Middle frontal gyrus (tissue), 1 donor: ENCODE data around the gene SPRN.
"Not testable (repeated sequence)": the region's sequence is repeated elsewhere in the genome, so short reads cannot be mapped to it uniquely, and the experiment has no call there.

ENCODE experiments used
- DNase-seq: peaks from one replicate; pipeline ENCODE4 v3.0.0-alpha.2; 2015; ENCODE audit warnings: low spot score; ENCODE audit errors: extremely low spot score

SPRN gene

GRCh38 chr10:133440633-133441285 is 16.3 kb upstream of the SPRN start:
- no peak for DNase-seq

DNA sequence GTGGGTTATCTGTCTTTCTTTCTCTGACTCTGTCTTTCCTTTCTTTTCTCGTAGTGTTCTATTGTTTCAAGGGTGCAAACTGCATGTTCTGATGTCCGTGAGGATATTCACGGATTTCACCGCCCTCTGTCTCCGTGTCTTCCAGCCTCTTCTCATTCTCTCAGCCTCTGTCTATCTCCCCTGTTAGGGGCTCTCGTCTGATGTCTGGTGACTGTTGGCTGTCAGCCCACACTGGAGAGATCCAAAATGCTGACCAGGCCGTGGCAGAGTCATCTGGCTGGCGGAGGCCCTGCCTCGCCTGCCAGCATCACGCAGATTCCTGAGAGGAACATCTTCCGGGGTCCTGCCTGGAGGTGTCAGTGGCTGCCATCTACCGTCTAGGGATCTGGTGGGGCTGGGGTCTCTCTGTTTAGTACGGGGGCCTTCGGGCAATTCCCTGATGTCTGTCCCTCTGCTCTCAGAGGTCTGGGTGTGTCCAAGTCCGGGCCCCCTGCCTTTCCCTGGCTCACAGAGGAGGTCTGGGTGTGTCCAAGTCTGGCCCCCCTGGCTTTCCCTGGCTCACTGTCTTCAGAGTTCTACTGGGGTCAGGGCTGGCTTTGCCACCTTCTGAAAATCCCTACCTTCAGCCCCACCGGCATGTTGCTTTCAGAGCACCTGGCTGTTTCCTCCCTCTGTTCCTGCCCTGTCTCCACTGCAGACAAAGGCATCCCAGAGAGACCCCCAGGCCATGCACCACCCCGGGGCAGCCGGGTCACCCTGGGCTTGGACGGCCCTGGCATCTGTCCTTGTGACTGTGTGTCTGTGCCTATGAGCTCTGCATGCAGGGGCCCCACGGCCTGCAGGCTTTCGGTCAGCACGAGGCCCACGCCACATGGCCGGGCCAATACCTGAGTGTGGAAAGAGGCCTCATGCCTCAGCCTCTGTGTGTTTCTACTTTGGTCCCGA is 15.4 kb upstream of the SPRN start:
- DNase-seq = no peak

- no peak for DNase-seq
These were observed 14.4 kb upstream of the SPRN start for GRCh38 chr10:133438711-133439273.

DNA sequence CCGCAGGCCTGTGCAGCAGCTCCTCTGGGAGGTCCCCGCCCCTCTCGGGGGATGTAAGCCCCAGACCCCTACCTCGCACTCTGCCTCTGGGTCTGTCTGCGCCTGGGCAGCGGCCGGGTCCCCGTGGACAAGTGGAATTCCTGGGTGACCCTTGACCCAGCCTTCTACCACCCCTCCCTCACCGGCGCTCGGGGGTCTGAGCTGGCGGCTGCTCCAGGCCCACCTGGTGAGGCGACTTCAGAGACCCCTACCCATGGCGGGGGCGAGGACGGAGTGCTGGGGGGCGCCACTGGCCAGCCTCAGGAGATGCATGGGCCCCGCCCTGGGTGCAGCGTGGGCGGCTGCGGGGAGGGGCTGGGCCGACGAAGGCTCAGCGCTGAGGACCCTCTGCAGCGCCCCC is 8.4 kb upstream of the SPRN start:
- not testable (repeated sequence) for DNase-seq

- not testable (repeated sequence) for DNase-seq
These were observed 7.6 kb upstream of the SPRN start for GRCh38 chr10:133431888-133432613.

- not testable (repeated sequence) for DNase-seq
These were observed 5.1 kb upstream of the SPRN start for GRCh38 chr10:133429571-133429970.

GRCh38 chr10:133424102-133424501 is 323 bp downstream of the SPRN start:
- DNase-seq = not testable (repeated sequence)

DNA sequence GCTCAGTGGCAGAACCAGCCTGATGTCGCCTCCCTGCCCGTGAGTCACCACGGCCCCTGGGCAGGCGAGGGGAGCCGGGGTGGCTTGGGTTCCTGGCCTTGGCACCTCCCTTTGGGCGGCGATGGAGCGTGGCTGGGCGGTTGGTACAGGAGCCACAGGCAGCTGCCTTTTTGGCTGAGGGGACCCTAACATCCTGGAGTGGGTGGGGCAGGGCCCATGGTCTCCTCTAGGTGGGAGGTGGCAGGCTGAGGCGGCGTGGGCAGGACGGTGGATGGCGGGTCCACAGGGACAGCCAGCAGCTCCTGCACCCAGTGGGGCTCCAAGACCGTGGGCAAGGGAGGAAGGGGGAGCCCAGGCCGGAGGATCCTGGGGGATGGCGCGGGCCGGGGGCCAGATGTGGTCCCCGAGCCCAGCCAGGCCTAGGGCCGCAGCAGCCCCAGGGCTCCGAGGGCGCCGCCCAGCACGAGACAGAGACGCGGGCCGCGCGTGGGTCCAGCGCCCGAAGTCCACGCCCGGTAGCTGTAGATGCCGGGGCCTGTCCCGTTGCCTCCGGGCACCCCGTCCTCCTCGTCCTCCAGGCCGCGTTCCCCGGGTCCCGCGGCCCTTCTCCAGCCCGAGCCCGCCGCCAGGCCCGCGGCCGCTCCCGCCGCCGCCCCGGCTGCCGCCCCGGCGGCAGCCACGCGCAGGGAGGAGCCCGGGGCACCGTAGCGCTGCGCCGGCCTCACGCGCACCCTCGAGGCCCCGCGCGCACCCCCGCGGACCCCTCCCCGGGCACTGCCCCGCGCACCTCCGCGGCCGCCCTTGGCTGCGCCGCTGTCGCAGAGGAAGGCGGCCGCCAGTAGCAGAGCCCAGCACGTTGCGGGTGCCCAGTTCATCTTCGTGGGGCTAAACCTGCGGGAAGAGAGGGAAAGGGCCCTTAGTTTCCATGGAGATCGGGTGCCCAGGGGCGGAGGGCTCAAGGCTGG is 1.3 kb downstream of the SPRN start:
- no peak for DNase-seq

GRCh38 chr10:133422223-133422806 is 2.1 kb downstream of the SPRN start:
- no peak for DNase-seq

DNA sequence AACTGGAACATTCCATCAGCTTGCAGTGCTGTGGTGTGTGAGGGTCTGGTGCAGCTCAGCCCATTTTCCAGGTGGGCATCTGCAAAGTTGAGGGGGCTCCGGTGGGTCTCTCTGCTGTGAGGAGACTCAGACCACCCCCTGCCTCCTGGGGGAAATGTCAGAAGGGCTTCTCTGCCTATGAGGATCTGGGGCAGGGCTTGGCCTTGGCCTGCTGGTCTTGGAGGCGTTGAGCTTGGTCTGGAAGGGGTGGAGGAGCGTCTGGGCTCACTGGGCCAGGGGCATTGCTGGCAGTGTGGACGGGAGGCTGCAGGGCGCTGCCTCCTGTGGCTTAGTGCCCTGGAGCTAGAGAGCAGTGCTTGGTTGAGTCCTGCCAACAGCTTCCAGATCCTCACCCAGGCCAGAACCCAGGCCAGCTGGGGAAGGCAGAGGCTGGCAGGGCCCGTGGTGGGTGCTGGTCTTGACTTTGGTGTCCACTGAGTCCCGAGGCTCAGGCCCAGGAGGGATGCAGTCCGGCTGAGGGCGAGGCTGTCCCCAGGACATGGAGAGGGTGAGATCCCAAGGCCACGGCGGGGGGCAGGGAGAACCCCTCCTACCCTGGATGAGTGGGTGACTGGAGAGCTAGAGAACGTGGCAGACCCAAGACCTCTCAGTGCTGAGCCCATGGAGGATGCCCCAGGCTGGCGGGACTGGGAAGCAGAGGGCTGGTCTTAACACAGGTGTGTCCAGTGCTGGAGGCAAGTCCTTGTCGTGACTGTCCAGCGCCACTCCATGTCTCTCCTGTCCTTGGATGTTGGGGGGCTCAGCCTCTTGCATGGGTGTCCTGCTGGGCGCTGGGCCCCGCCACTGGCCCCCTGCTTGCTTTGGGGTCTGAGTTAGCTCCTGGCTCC is 2.8 kb downstream of the SPRN start:
- DNase-seq = no peak

DNA sequence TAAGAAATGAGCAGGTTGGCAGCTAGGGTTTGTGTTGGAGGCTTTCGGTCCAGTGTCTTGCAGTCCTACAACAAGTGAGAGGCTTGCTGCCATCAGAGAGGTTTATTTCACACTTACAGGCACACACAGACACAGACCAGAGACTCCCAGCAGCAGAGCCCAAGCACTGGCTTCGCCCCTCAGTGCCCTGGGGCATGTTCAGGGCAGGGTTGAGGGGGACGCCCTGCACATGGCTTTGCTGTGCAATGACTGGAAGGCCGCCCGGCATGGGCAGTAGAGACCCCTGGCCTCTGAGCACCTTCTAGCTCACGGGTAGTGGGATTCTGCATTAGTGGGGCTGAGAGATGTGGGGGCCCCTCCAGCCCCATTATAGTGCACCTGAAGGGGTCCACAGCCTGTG is 3.8 kb downstream of the SPRN start:
- no peak for DNase-seq

DNA sequence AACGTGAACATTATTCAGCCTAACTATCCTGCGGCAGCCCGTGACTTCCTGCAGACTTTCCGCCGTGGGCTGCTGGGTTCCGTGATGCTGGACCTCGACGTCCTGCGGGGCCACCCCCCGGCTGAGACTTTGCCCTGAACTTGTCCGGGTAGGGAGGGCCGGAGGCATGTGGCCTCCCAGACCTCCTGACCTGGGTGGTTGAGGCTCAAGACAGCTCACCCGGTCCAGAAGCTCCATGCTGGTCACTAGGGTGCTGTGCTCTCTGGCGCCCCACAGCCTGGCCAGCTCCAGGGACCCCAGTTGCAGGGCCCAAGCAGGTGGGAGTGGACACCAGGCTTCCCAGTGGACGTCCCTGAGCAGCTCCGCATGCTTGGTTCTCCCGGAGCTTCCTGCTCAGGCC is 4.4 kb downstream of the SPRN start:
- no peak for DNase-seq

DNA sequence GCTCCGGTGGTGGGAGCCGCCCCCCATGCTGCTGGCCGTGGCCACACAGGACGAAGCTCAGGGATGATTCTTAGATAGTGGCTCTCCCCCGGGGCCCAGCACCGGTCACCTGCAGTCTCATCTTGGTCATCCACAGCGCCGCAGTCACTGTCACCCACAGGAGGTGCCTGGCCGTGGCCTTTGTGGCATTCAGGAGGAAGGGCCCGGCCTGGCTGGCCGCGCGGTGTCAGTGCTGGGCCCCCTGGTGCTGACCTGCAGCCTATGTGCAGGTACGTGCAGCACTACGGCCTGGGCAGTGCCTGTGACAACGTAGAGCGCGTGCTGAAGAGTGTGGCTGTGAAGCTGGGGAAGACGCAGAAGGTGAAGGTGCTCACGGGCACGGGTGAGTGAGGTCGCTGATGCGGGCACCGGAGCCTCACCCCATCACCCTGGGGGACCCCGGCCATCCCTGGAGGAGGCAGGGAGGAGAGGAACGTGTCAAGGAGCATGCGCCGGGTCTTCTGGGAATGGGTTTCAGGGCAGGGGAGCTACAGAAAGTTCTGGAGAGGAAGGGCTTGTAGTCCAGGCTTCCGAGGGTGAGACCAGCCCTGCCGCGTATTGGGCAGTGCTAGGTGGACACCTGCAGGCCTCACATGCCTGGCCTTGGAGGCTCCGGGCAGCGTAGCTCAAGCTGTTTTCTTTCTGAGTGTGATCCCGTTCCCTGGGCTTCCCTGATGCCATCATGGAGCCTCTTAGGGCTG is 5.0 kb downstream of the SPRN start:
- no peak for DNase-seq

GRCh38 chr10:133418289-133418993 is 6.0 kb downstream of the SPRN start:
- DNase-seq = no peak

GRCh38 chr10:133415752-133416151 is 8.7 kb downstream of the SPRN start:
- no peak for DNase-seq

- not testable (repeated sequence) for DNase-seq
These were observed 10.0 kb downstream of the SPRN start for GRCh38 chr10:133414401-133414800.

DNA sequence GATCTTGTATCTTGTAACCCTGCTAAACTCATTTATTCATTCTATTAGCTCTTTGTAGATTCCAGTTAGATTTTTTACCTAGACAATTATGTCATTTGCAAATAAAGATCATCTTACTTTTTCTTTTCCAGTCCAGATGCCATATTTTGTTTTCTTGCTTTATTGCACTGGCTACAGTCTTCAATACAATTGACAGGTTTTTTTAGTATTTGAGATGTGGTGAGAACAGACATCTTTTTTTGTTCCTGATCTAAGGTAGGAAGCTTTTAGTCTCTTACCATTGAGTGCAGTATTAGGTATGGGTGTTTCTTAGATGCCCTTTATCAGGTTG is 12.1 kb downstream of the SPRN start:
- no peak for DNase-seq
